ENCODE measurements around the gene LDOC1.
"Not testable (repeated sequence)": the region's sequence is repeated elsewhere in the genome, so short reads cannot be mapped to it uniquely, and the experiment has no call there.

Gene LDOC1

GRCh38 chrX:141175786-141176185, 1.1 kb downstream of the LDOC1 start (continued):
- TF ChIP-seq ZFP30 (CRISPR knock-in tag; IDR thresholded peaks at IDR 0.05): no peak
- no peak for TF ChIP-seq BACH2 (CRISPR knock-in tag; IDR thresholded peaks at IDR 0.05; ENCODE audit: borderline replicate concordance)

GRCh38 chrX:141164406-141164805, 12.5 kb downstream of the LDOC1 start:
- TF ChIP-seq CSRNP3 (CRISPR knock-in tag; IDR thresholded peaks at IDR 0.05) (no peak), RARB (CRISPR knock-in tag; IDR thresholded peaks at IDR 0.05) (no peak), CSDC2 (CRISPR knock-in tag; IDR thresholded peaks at IDR 0.05) (no peak), ISL1 (CRISPR knock-in tag; IDR thresholded peaks at IDR 0.05) (no peak), TCF4 (CRISPR knock-in tag; IDR thresholded peaks at IDR 0.05; ENCODE audit: borderline replicate concordance) (no peak), OSR1 (CRISPR knock-in tag; IDR thresholded peaks at IDR 0.05) (no peak), ARNTL (CRISPR knock-in tag; IDR thresholded peaks at IDR 0.05; ENCODE audit: borderline replicate concordance, low read depth) (no peak), ZNF70 (CRISPR knock-in tag; IDR thresholded peaks at IDR 0.05) (no peak), ZNF565 (CRISPR knock-in tag; conservative IDR thresholded peaks at IDR 0.05; ENCODE audit: low read depth) (no peak), ZNF8 (CRISPR knock-in tag; IDR thresholded peaks at IDR 0.05) (no peak), ESRRG (CRISPR knock-in tag; IDR thresholded peaks at IDR 0.05) (no peak), ZFP3 (CRISPR knock-in tag; IDR thresholded peaks at IDR 0.05) (no peak), CREB5 (CRISPR knock-in tag; IDR thresholded peaks at IDR 0.05; ENCODE audit: low read depth) (no peak), POU6F1 (CRISPR knock-in tag; IDR thresholded peaks at IDR 0.05; ENCODE audit: borderline replicate concordance, low read depth) (no peak)
- ATAC-seq: no peak

GRCh38 chrX:141158084-141158483, 18.8 kb downstream of the LDOC1 start:
- TF ChIP-seq POU6F1 (CRISPR knock-in tag; IDR thresholded peaks at IDR 0.05; ENCODE audit: borderline replicate concordance, low read depth) (no peak), GLIS3 (CRISPR knock-in tag; IDR thresholded peaks at IDR 0.05) (no peak), ARNTL (CRISPR knock-in tag; IDR thresholded peaks at IDR 0.05; ENCODE audit: borderline replicate concordance, low read depth) (no peak), TOX (CRISPR knock-in tag; IDR thresholded peaks at IDR 0.05; ENCODE audit: borderline replicate concordance) (no peak), ESRRG (CRISPR knock-in tag; IDR thresholded peaks at IDR 0.05) (no peak), CSDC2 (CRISPR knock-in tag; IDR thresholded peaks at IDR 0.05) (no peak), CSRNP3 (CRISPR knock-in tag; IDR thresholded peaks at IDR 0.05) (no peak), ZFP30 (CRISPR knock-in tag; IDR thresholded peaks at IDR 0.05) (no peak), ZNF565 (CRISPR knock-in tag; conservative IDR thresholded peaks at IDR 0.05; ENCODE audit: low read depth) (no peak), SNAI2 (CRISPR knock-in tag; IDR thresholded peaks at IDR 0.05) (no peak), TSHZ2 (CRISPR knock-in tag; IDR thresholded peaks at IDR 0.05) (no peak), ZC3H10 (CRISPR knock-in tag; IDR thresholded peaks at IDR 0.05) (no peak), ZNF70 (CRISPR knock-in tag; IDR thresholded peaks at IDR 0.05) (no peak), ZNF8 (CRISPR knock-in tag; IDR thresholded peaks at IDR 0.05) (no peak), ISL1 (CRISPR knock-in tag; IDR thresholded peaks at IDR 0.05) (no peak), PATZ1 (CRISPR knock-in tag; IDR thresholded peaks at IDR 0.05; ENCODE audit: borderline replicate concordance) (no peak), BACH2 (CRISPR knock-in tag; IDR thresholded peaks at IDR 0.05; ENCODE audit: borderline replicate concordance) (no peak), RARB (CRISPR knock-in tag; IDR thresholded peaks at IDR 0.05) (no peak), OSR1 (CRISPR knock-in tag; IDR thresholded peaks at IDR 0.05) (no peak)
- ATAC-seq: no peak

GRCh38 chrX:141155231-141155630, 21.7 kb downstream of the LDOC1 start:
- not testable (repeated sequence) for ATAC-seq
